Testis (tissue), 2 donors: Measurements from ENCODE around the gene IFNA4.
"Not testable (repeated sequence)": the region's sequence is repeated elsewhere in the genome, so short reads cannot be mapped to it uniquely, and the experiment has no call there.

Experiments
- POLR2A ChIP-seq: fragments of 450-650 bp; IDR thresholded peaks from one replicate; pipeline ENCODE4 v1.6.1; 2017; ENCODE audit warnings: antibody characterized with exemption, mild to moderate bottlenecking, moderate library complexity
- TF ChIP-seq, protein P1 (sequence below), 3 experiments: fragments of 450-650 bp in 2 of 3; fragments of 200-600 bp in 1 of 3; sonication (generic) in 1 of 3; IDR thresholded peaks; one replicate each; pipeline ENCODE4 v1.5.1; 2016 to 2019; ENCODE audit warnings: antibody characterized with exemption in 3 of 3, mild to moderate bottlenecking in 2 of 3, moderate library complexity in 1 of 3

- TF ChIP-seq POLR2A: not testable (repeated sequence)
- TF ChIP-seq, protein P1, sequence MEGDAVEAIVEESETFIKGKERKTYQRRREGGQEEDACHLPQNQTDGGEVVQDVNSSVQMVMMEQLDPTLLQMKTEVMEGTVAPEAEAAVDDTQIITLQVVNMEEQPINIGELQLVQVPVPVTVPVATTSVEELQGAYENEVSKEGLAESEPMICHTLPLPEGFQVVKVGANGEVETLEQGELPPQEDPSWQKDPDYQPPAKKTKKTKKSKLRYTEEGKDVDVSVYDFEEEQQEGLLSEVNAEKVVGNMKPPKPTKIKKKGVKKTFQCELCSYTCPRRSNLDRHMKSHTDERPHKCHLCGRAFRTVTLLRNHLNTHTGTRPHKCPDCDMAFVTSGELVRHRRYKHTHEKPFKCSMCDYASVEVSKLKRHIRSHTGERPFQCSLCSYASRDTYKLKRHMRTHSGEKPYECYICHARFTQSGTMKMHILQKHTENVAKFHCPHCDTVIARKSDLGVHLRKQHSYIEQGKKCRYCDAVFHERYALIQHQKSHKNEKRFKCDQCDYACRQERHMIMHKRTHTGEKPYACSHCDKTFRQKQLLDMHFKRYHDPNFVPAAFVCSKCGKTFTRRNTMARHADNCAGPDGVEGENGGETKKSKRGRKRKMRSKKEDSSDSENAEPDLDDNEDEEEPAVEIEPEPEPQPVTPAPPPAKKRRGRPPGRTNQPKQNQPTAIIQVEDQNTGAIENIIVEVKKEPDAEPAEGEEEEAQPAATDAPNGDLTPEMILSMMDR (IDR thresholded peaks at IDR 0.05): not testable (repeated sequence)
These were observed 19.7 kb upstream of the IFNA4 start, which contains the start of gene IFNA10 for GRCh38 chr9:21207043-21207442.
